GM10847 (cell line): ENCODE results near the gene CENATAC.

Experiments
- POLR2A ChIP-seq: IDR thresholded peaks from 2 replicates; pipeline ENCODE4 v1.6.1; 2011; ENCODE audit not compliant: insufficient read length; ENCODE audit errors: extremely low read depth

Gene CENATAC

GRCh38 chr11:118997627-118998387 is at the start of gene CENATAC:
TSS of gene CENATAC (plus strand) at chr11:118998138. CDS start at chr11:118998198, 60 bp downstream.
- peak; percentile 93 for TF ChIP-seq POLR2A

- TF ChIP-seq POLR2A = no peak
Observed at GRCh38 chr11:118953265-118953664, 44.7 kb upstream of the CENATAC start.

- no peak for TF ChIP-seq POLR2A
Observed at GRCh38 chr11:118956094-118956846, 41.7 kb upstream of the CENATAC start, which contains the start of gene UPK2. TSS of gene UPK2 (plus strand) at chr11:118956298. CDS start at chr11:118956351, 53 bp downstream.

- no peak for TF ChIP-seq POLR2A
Observed at GRCh38 chr11:118956847-118957469, 41.0 kb upstream of the CENATAC start.

- TF ChIP-seq POLR2A = no peak
Observed at GRCh38 chr11:118957549-118957948, 40.4 kb upstream of the CENATAC start.

GRCh38 chr11:118957968-118958367 is 40.0 kb upstream of the CENATAC start:
- TF ChIP-seq POLR2A = no peak

- no peak for TF ChIP-seq POLR2A
Observed at GRCh38 chr11:118958577-118958976, 39.4 kb upstream of the CENATAC start.

GRCh38 chr11:118961189-118961588 is 36.7 kb upstream of the CENATAC start:
- no peak for TF ChIP-seq POLR2A

- TF ChIP-seq POLR2A = no peak
Observed at GRCh38 chr11:118961591-118961990, 36.3 kb upstream of the CENATAC start.

- no peak for TF ChIP-seq POLR2A
Observed at GRCh38 chr11:118971646-118972045, 26.3 kb upstream of the CENATAC start, which contains the start of gene FOXR1. TSS of gene FOXR1 (plus strand) at chr11:118971761. CDS start at chr11:118971932, 171 bp downstream.

GRCh38 chr11:118973985-118974384 is 24.0 kb upstream of the CENATAC start:
- TF ChIP-seq POLR2A = no peak

GRCh38 chr11:118975771-118976709 is 21.9 kb upstream of the CENATAC start:
- no peak for TF ChIP-seq POLR2A

- TF ChIP-seq POLR2A = no peak
Observed at GRCh38 chr11:118979434-118979833, 18.5 kb upstream of the CENATAC start.

GRCh38 chr11:118980191-118980881 is 17.6 kb upstream of the CENATAC start:
- TF ChIP-seq POLR2A = no peak
